Ishikawa (cell line): Measurements from ENCODE around the gene KISS1R.

Experiments
- CEBPB ChIP-seq: IDR thresholded peaks from 2 replicates; pipeline ENCODE4 v1.6.1; 2012
- CREB1 ChIP-seq: IDR thresholded peaks from 2 replicates; pipeline ENCODE4 v1.6.1; 2012; ENCODE audit warnings: low read depth
- EGR1 ChIP-seq: IDR thresholded peaks from 2 replicates; pipeline ENCODE4 v1.6.1; 2012
- EP300 ChIP-seq: IDR thresholded peaks from 2 replicates; pipeline ENCODE4 v1.6.1; 2012; ENCODE audit warnings: borderline replicate concordance
- FOXM1 ChIP-seq: IDR thresholded peaks from 2 replicates; pipeline ENCODE4 v1.6.1; 2012; ENCODE audit warnings: low read depth, borderline replicate concordance
- NFIC ChIP-seq: IDR thresholded peaks from 2 replicates; pipeline ENCODE4 v1.6.1; 2012
- RAD21 ChIP-seq: IDR thresholded peaks from 2 replicates; pipeline ENCODE4 v1.6.1; 2012; ENCODE audit warnings: low read depth
- REST ChIP-seq: IDR thresholded peaks from 2 replicates; pipeline ENCODE4 v1.6.1; 2012; ENCODE audit warnings: low read depth, mild to moderate bottlenecking
- TAF1 ChIP-seq: IDR thresholded peaks from 2 replicates; pipeline ENCODE4 v1.6.1; 2012; ENCODE audit warnings: low read depth, mild to moderate bottlenecking
- TCF12 ChIP-seq: IDR thresholded peaks from 2 replicates; pipeline ENCODE4 v1.6.1; 2012; ENCODE audit warnings: low read depth
- TEAD4 ChIP-seq: IDR thresholded peaks from 2 replicates; pipeline ENCODE4 v1.6.1; 2012
- USF1 ChIP-seq: IDR thresholded peaks from 2 replicates; pipeline ENCODE4 v1.6.1; 2012
- YY1 ChIP-seq: IDR thresholded peaks from 2 replicates; pipeline ENCODE4 v1.6.1; 2012; ENCODE audit warnings: low read depth
- ZBTB7A ChIP-seq: IDR thresholded peaks from 2 replicates; pipeline ENCODE4 v1.6.1; 2012; ENCODE audit warnings: low read depth
- TF ChIP-seq, protein P1 (sequence below): IDR thresholded peaks from 2 replicates; pipeline ENCODE4 v1.6.1; 2012

KISS1R gene

DNA sequence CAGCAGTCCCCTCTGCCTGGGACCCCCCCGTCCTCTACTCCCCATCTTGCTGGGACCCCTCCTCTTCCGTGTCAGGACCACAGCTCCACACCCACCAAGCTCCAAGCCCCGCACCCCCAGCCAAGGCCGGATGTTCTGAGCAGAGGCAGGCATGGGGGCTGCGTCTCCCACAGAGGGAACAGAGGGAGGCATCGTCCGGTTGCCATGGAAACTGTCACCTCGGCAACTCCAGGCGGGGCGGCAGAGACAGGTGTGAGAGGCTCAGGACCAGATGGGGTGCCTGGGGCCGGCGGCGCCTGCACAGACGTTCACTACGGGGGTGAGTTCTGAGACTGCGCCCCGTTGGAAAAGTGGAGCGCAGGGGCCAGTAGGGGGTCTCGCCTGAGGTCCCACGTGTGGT lies 18.5 kb upstream of the KISS1R start:
- TF ChIP-seq RAD21, result no peak
- TF ChIP-seq USF1, result no peak
- no peak for TF ChIP-seq EGR1
- TF ChIP-seq TCF12, result no peak
- TF ChIP-seq, protein P1, sequence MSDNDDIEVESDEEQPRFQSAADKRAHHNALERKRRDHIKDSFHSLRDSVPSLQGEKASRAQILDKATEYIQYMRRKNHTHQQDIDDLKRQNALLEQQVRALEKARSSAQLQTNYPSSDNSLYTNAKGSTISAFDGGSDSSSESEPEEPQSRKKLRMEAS, result no peak
- no peak for TF ChIP-seq TAF1
- no peak for TF ChIP-seq TEAD4
- no peak for TF ChIP-seq ZBTB7A
- no peak for TF ChIP-seq REST
- TF ChIP-seq CEBPB, result no peak
- no peak for TF ChIP-seq NFIC
- TF ChIP-seq EP300, result no peak

- TF ChIP-seq CREB1, result no peak
- TF ChIP-seq YY1, result no peak
- no peak for TF ChIP-seq EGR1
- no peak for TF ChIP-seq TCF12
- TF ChIP-seq RAD21, result no peak
- TF ChIP-seq TEAD4, result no peak
- no peak for TF ChIP-seq USF1
- TF ChIP-seq TAF1, result no peak
- TF ChIP-seq CEBPB, result no peak
- TF ChIP-seq ZBTB7A, result no peak
Measured at GRCh38 chr19:899336-900042, 17.6 kb upstream of the KISS1R start.

DNA sequence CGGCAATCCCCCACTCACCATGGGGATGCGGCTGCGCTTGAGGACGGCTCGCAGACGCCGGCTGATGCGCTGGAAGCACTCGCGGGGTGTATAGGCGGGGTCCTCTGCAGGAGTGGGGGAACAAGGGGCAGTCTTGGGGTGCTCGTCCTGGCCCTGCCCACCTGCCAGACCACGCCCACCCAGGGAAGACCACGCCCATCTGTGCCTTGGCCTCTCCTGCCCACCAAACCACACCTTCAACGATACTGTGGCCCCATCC lies 17.2 kb upstream of the KISS1R start:
- TF ChIP-seq REST, result no peak
- TF ChIP-seq FOXM1, result no peak
- no peak for TF ChIP-seq CREB1
- TF ChIP-seq USF1, result no peak
- no peak for TF ChIP-seq CEBPB
- TF ChIP-seq, protein P1, result no peak
- TF ChIP-seq TEAD4, result no peak
- TF ChIP-seq EGR1, result no peak
- TF ChIP-seq NFIC, result no peak
- TF ChIP-seq ZBTB7A, result no peak
- TF ChIP-seq TAF1, result no peak
- no peak for TF ChIP-seq RAD21
- no peak for TF ChIP-seq EP300
- TF ChIP-seq YY1, result no peak
- TF ChIP-seq TCF12, result no peak

DNA sequence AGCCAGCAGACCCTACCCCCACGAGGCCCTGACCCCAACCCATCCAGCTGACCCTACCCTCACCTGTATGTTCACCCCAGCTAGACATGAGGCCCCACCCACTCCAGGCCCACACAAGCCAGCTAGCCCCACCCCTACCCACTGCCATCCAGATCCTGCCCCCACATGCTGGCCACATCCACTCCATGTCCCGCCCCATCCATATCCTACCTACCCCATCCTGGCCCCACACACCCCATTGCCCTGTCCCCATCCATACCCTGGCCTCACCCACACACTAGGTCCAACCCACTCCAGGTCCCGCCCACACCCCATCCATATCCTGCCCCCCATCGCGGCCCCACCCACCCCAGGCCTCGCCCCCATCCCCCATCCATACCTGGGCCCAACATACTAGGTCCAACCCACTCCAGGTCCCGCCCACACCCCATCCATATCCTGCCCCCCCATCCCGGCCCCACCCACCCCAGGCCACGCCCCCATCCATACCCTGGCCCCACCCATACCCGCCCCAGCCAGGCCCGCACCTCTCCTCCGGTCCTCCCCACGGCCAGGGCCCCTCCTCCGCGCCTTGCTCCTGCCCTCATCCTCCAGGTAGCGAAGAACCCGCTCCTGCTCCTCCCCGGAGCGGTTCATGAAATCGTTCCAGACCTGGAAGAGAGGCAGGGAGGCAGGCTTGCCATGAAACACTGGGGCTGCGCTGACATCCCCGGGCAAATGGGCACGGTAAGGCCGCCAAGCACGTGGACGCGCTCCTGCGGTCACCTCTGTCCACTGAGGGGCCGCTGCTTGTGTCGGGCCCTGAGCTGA lies 16.6 kb upstream of the KISS1R start:
- TF ChIP-seq, protein P1, result peak; percentile 20; the same call in 1 of the 2 replicates
- TF ChIP-seq RAD21, result no peak

DNA sequence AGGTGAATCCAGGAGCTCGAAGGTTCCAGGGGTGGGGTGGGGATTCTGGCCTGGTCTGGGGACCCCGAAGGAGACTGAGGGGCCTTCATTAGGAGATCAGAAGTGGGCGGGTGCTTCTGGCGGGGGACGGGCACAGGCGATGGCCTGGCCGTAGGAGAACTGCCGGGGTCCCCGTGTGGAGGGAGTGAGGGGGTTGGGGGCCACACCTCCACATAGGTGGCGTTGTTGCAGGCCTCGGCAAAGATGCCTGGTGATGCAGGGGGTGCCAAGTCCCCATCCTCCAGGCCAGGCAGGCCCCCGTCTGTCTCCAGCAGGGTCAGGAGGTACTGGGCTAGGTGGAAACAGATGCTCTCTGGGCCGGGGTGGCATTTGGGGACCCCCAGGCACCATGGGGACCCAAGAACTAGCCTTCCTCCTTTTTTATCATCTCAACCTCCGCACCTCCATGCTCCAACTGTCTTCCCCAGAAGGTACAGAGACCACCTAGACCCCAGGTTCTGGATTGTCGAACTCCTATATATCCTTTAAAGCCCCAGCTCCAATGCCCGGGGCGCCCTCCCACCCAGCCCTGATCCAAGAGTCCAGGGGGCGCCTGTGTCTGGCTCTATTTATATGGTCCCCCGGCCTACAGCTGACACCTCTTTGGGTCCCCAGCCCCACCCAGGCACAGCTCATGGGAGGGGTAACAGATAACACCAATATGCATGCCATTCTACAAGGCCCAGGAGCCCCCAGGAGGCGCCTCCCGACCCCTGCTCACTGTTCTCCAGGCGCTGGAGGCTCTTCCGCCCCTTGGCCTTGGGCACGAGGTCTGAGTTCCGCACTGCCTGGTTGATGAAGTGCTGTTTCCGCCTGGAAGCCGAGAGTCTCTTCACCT lies 15.7 kb upstream of the KISS1R start:
- no peak for TF ChIP-seq ZBTB7A
- TF ChIP-seq TEAD4, result no peak
- no peak for TF ChIP-seq EGR1
- no peak for TF ChIP-seq EP300
- TF ChIP-seq, protein P1, result no peak
- TF ChIP-seq USF1, result no peak
- TF ChIP-seq TCF12, result no peak
- TF ChIP-seq CREB1, result no peak
- TF ChIP-seq FOXM1, result no peak
- TF ChIP-seq TAF1, result no peak
- TF ChIP-seq RAD21, result no peak
- TF ChIP-seq YY1, result no peak
- no peak for TF ChIP-seq NFIC
- TF ChIP-seq REST, result no peak
- TF ChIP-seq CEBPB, result no peak
